Kidney epithelial cell (primary cell): Measurements from ENCODE around the gene COL26A1. TPM values are rescaled to one million over a fixed set of nuclear protein-coding genes. Genes with fewer than 3 reads are reported as not detected.

ENCODE experiments used
- DNase-seq: peaks from one replicate; pipeline ENCODE4 v3.0.0-alpha.2; 2010; ENCODE audit warnings: low read depth
- H3K27me3 ChIP-seq: 2 replicates; pipeline ENCODE4 v1.6.0; 2011; ENCODE audit warnings: low read length; ENCODE audit not compliant: control insufficient read depth, insufficient read depth
- H3K36me3 ChIP-seq: 2 replicates; pipeline ENCODE4 v1.5.1; 2011; ENCODE audit warnings: low read length; ENCODE audit not compliant: control insufficient read depth, insufficient read depth
- H3K4me3 ChIP-seq: 2 replicates; pipeline ENCODE4 v1.5.1; 2011; ENCODE audit warnings: low read depth, mild to moderate bottlenecking, control low read depth, low read length
- total RNA-seq: library from RNA; depleted of rRNA; stranded (reverse); fragments of >200 nt; gene quantifications from 2 replicates; pipeline ENCODE4 v1.2.3, GENCODE V29; 2015
- TF ChIP-seq, protein P1 (sequence below): IDR thresholded peaks from 2 replicates; pipeline ENCODE4 v1.5.1; 2011; ENCODE audit warnings: mild to moderate bottlenecking, moderate library complexity, low read length, control low read depth, inconsistent platforms; ENCODE audit not compliant: insufficient read depth, poor library complexity, severe bottlenecking

The COL26A1 gene
- total RNA-seq, 1 donor from 2014 or later, result 0.42 TPM

DNA sequence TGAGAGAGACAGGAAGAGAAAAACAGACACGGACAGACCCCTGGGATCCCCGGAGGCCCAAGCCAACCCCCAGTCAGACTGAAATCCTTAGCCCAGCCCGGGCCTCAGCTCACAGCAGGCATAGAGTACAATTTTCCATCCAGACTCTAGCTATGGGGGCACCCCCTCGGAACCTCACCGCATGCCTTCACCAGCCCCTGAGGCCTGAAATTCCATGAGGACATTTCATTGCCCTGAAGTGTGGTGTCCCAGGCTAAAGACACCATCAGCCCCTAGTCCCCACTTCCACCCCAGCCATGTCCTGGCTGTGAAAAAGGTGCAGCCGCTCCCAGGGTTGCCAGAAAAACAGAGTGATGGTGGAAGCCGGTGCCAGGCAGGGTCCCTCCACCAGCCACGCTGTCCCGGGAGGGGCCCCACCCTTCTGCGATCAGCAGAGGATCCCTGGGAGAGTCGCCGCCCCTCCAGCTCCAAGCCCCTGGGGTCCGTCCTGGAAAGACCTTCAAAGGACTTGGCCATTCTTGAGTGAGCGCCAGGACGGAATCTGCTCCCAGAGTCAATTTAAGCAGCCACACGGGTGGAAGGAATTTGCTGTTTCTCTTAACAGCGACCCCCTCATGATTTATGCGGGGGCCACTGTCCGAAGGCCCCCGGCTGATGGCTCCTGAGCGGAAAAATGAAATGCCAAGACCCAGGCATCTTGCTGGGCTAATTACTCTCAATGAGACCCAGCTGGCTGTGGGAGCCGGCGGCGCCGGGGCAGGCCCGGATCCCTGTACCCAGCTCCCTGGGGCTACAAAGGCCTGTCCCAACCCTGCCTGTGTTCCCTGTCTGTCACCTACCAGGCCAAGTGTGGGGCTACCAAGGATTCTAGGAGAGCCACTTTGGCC lies 243.2 kb downstream of the COL26A1 start:
- Histone ChIP-seq H3K36me3 (no peaks in the 10 kb centered on the region), H3K27me3 (no peaks in the 10 kb centered on the region), H3K4me3 (no peak overlapping the region)
- DNase-seq, result no peak
- TF ChIP-seq, protein P1, sequence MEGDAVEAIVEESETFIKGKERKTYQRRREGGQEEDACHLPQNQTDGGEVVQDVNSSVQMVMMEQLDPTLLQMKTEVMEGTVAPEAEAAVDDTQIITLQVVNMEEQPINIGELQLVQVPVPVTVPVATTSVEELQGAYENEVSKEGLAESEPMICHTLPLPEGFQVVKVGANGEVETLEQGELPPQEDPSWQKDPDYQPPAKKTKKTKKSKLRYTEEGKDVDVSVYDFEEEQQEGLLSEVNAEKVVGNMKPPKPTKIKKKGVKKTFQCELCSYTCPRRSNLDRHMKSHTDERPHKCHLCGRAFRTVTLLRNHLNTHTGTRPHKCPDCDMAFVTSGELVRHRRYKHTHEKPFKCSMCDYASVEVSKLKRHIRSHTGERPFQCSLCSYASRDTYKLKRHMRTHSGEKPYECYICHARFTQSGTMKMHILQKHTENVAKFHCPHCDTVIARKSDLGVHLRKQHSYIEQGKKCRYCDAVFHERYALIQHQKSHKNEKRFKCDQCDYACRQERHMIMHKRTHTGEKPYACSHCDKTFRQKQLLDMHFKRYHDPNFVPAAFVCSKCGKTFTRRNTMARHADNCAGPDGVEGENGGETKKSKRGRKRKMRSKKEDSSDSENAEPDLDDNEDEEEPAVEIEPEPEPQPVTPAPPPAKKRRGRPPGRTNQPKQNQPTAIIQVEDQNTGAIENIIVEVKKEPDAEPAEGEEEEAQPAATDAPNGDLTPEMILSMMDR, result no peak

DNA sequence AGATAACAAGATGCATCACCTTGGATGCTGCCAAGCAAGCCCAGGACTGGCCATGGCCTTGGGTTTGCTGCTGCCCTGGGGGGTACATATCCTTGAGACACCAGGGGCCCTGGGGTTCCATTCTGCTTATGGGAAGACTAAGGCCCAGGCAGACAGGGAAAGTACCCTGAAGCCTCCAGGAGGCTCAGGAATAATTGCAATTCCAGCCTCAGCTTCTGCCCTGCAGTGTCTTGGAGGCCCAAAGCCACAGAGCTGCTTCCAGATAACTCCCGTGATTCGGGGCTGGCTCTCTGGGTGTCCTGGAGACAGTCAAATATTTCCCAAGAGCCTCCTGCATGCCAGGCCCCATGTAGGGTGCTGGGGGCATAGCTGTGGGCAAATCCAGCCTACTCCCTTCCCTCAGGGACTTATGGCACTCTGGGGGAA lies 243.8 kb downstream of the COL26A1 start:
- Histone ChIP-seq H3K4me3 (no peak overlapping the region), H3K36me3 (no peaks in the 10 kb centered on the region), H3K27me3 (no peaks in the 10 kb centered on the region)
- TF ChIP-seq, protein P1, result no peak
- DNase-seq, result no peak

Other genes starting within 250 kb of the COL26A1 start
- 229 and 245 TPM in 2 replicates for gene SERPINE1, start 235.8 kb upstream of the COL26A1 start, total RNA-seq
- 155 and 183 TPM in 2 replicates for gene AP1S1, start 208.4 kb upstream of the COL26A1 start, total RNA-seq
- 17.5 and 17.8 TPM in 2 replicates for gene VGF, start 197.3 kb upstream of the COL26A1 start, total RNA-seq
- not detected in 2 replicates for gene NAT16, start 182.6 kb upstream of the COL26A1 start, total RNA-seq
- not detected in 2 replicates for gene MOGAT3, start 161.8 kb upstream of the COL26A1 start, total RNA-seq
- gene PLOD3, start 145.3 kb upstream of the COL26A1 start, total RNA-seq, result 95.6 and 102 TPM in 2 replicates
- 90.2 and 109 TPM in 2 replicates for gene ZNHIT1, start 144.7 kb upstream of the COL26A1 start, total RNA-seq
- gene CLDN15, start 125.1 kb upstream of the COL26A1 start, total RNA-seq, result 4.8 and 10.3 TPM in 2 replicates
- 203 and 231 TPM in 2 replicates for gene FIS1, start 117.8 kb upstream of the COL26A1 start, total RNA-seq
- gene IFT22, start 41.1 kb upstream of the COL26A1 start, total RNA-seq, result 37.3 and 39.6 TPM in 2 replicates